ENCODE results near the gene ZFYVE9. TPM values are rescaled to one million over a fixed set of nuclear protein-coding genes. Genes with fewer than 3 reads are reported as not detected.

The ZFYVE9 gene
- total and polyA plus RNA-seq, 9 of the 15 experiments (the other 6 are each of a cell fraction or from before 2014, with no cell fraction given), result 0.52 to 14.4 (median 8.9) TPM

- TF ChIP-seq POLR3A (IDR thresholded peaks at IDR 0.05; ENCODE audit: borderline replicate concordance, extremely low read depth, insufficient read depth, insufficient read length) (no peak), ZMIZ1 (IDR thresholded peaks at IDR 0.05; ENCODE audit: low read depth in 2 of 2, low read length in 2 of 2) (no peak; a peak in 1 of 4 replicates), ZNF584 (CRISPR knock-in tag; IDR thresholded peaks at IDR 0.05; ENCODE audit: low read depth) (no peak), ZNF311 (CRISPR knock-in tag; IDR thresholded peaks at IDR 0.05) (no peak), THRB (CRISPR knock-in tag; conservative IDR thresholded peaks at IDR 0.05) (no peak), MGA (IDR thresholded peaks at IDR 0.05) (peak; percentile 42), BCOR (IDR thresholded peaks at IDR 0.05) (no peak), ETV6 (IDR thresholded peaks at IDR 0.05; ENCODE audit: borderline replicate concordance in 1 of 2, low read depth in 2 of 2, low read length in 1 of 2) (no peak), ETV6 (CRISPR knock-in tag; IDR thresholded peaks at IDR 0.05; ENCODE audit: borderline replicate concordance) (no peak), ZC3H4 (CRISPR knock-in tag; IDR thresholded peaks at IDR 0.05; ENCODE audit: borderline replicate concordance) (0 out of 2 replicates have a peak, but pooled peaks have one; percentile 6)
Measured at GRCh38 chr1:52141513-52142219, at the start of gene ZFYVE9 (continued).

Measured in K562 (cell line).